Forelimb muscle (tissue), 1 donor: ENCODE data around the gene MYDGF. TPM values are rescaled to one million over a fixed set of nuclear protein-coding genes. Genes with fewer than 3 reads are reported as not detected.

Experiments
- DNase-seq: peaks from one replicate; pipeline ENCODE4 v3.0.0-alpha.2; 2013; ENCODE audit warnings: low read depth
- polyA plus RNA-seq: library from polyadenylated mRNA; unstranded; fragments of 120-200 nt; gene quantifications from one replicate; pipeline ENCODE4 v1.2.1, GENCODE V29; 2013; ENCODE audit not compliant: insufficient read length

The MYDGF gene
- polyA plus RNA-seq, 1 donor: 55.5 TPM

- DNase-seq: no peak
Observed at GRCh38 chr19:4645718-4646117, 24.4 kb downstream of the MYDGF start.

GRCh38 chr19:4642625-4643024 lies 27.5 kb downstream of the MYDGF start:
- DNase-seq: no peak

DNA sequence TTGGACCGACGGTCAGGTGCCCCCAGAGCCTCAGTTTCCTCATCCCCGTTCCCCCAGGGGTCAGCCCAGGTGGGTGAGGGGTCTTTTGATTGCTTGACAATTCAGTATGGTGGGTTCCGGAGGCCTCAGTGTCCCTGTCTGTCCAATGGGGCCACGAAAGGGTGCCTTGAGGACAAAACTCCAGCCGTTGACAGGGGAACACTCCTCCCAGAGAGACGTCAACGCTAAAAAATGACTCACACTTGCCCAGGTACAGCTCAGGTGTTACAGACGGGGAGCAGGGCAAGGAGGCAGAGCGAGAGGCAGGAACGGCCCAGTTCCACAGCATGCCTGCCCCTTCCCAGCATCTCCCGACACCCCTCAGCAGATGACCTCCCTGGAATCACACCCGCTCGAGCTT lies 29.0 kb downstream of the MYDGF start:
- DNase-seq: no peak

- DNase-seq: no peak
Observed at GRCh38 chr19:4640247-4641000, 29.7 kb downstream of the MYDGF start.

- no peak for DNase-seq
Observed at GRCh38 chr19:4639531-4640246, 30.5 kb downstream of the MYDGF start.

- DNase-seq: peak; percentile 48
Observed at GRCh38 chr19:4638828-4639530, 31.2 kb downstream of the MYDGF start, which contains the start of gene TNFAIP8L1. TNFAIP8L1 (plus strand) TSS chr19:4639516; CDS start chr19:4651870, 12,354 bp downstream.

DNA sequence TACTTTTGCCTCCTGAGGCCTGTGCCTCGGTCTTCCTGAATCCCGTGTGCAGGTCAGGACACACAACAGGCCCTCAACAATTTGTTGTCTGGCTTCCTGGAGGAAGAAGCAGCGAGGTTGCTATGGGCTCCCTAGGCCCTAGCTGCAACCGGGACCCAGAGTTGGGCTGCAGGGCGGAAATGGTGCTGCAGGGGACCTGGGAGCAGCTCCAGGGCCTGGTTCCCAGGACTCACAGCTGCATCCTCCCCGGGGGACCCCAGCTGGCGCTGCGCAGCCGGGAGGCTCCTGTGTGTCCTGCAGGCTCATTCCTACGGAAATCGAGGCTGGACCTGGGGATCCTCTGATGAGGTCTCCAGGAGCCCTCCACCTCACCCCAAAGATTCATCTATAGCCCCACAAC lies 31.8 kb downstream of the MYDGF start:
- no peak for DNase-seq

GRCh38 chr19:4636761-4637160 lies 33.4 kb downstream of the MYDGF start:
- DNase-seq: no peak

- DNase-seq: no peak
Observed at GRCh38 chr19:4636151-4636717, 33.9 kb downstream of the MYDGF start.

GRCh38 chr19:4635754-4636116 lies 34.4 kb downstream of the MYDGF start:
- DNase-seq: no peak

DNA sequence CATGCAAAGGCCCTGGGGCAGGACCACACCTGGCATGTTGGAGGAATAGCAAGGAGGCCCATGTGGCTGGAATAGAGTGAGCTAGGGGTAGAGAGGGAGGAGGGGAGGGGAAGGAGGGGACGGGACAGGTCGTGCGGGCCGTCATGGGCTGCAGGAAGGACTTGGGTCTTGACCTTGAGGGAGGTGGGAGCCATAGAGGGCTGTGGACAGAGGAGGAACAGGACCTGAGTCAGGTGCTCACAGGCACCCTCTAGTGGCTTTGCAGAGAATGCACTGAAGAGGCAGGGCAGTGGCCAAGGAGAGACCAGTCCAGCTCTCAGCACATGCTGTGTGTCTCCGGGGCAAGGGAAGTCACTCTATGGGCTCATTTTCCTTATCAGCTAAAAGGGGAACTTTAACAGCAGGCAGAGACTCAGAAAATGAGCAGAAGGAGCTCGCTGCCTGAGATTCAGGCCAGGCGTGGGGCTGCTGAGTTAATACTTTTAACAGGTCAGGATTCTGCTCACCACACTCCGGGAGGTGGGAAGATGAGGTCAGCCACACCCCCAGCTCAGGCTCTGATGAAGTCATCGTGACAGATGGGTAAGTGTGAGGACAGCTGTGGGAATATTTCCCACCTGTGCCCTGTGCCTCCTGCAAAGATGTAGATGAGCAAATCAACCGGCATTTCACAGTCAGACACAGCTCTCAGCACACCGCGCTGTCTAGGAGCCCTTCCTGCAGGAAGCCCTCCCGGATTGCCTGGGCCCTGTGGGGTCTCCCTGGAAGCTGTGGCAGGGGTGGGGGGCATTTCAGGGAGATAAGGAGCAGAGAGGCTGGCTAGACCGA lies 36.8 kb downstream of the MYDGF start:
- no peak for DNase-seq

- no peak for DNase-seq
Observed at GRCh38 chr19:4624733-4625362, 45.3 kb downstream of the MYDGF start.

DNA sequence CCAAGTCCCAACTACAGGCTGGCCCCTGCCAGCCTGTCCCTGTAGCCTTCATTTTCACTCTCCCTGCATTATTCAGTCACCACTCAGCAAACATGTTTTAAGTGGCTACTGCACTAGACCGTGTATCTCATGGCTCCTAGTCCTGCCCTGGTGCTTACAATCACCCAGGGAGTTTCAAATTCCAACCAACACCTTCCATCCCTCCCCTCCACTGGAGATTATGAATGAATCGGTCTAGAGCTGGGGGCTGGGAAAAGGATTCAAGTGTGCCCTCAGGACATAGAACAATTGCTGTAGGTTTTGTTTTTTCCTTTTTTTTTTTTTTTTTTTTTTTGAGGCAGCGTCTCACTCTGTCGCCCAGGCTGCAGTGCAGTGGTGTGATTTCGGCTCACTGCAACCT lies 45.8 kb downstream of the MYDGF start:
- DNase-seq: no peak

GRCh38 chr19:4622695-4623421 lies 47.3 kb downstream of the MYDGF start:
- no peak for DNase-seq

DNA sequence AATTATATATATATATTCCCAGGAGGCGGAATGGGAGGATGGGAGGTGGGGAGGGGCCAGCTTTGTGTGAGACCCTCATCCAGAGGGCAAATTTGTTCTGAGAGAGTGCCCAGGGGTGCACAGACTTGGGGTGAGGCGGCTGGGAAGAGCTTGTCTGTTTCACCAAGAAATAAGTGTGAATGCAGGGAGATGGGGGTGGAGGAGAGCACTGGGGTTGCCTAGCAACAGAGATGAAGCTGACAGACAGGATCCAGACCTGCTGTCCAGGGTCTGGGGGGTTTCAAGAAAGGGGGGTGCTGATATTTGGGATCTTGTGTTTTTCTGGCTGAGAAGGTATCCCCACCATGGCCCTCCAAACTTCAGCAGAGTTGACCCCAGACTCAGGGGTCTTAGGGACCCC lies 49.5 kb downstream of the MYDGF start:
- no peak for DNase-seq

DNA sequence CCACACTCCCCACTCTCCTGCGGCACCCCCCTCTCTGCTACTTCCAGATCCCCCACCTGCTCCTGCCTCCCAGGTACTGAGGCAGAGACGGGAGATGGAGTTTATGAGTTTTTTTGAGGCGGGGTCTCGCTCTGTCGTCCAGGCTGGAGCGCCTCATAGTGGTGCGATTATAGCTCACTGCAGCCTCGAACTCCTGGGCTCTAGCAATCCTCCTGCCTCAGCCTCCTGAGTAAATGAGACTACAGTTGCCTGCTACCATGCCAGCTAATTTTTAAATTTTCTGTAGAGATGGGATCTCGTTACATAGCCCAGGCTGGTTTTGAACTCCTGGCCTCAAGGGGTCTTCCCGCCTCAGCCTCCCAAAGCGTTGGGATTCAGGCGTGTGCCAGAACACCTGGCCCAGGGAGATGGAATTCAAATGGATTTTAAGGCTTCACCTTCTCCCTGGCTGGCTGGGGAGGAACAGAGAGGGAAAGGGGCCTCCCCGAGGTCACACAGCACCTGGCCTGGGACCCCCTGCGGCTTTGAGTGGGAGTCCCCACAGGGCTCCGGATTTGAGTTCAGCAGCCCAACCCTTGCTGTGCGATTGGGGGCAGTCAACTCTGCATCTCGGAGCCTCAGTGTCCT lies 50.4 kb downstream of the MYDGF start:
- no peak for DNase-seq

GRCh38 chr19:4618019-4618418 lies 52.1 kb downstream of the MYDGF start:
- no peak for DNase-seq

- no peak for DNase-seq
Observed at GRCh38 chr19:4613254-4613751, 56.8 kb downstream of the MYDGF start.

DNA sequence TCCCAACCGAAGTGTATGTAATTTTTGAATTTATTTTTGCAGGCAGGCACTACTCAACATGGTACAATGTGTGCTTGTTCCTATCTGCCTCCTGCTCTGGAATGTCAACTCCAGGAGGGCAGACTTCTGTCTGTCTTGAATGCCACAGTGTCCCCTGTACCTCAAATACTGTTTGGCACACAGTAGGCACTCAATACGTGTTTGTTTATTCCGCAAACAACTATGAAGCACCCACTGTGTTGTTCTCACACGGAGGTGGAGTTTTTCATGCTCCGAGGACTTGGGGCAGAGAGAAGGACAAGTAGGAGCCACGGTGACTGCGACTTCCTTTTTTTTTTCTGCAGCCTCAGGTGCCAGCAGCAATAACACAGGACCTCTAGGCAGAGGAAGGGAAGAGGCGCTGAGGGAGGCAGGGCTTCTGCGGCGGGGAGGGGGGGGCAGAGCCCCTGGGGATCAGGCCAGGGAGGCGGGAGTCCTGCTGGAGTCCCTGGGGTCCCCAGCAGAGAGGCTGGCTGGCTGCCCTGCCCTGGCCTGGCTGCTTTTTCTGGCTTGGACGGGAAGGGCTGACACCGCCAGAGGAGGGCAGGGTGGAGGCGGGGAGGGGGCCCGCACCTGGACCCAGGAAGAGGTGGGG lies 60.1 kb downstream of the MYDGF start:
- DNase-seq: no peak
